Uterus (tissue), 2 donors: ENCODE results near the gene ACY1.

Experiments
- POLR2A ChIP-seq, 2 donors: fragments of 450-650 bp; IDR thresholded peaks; one replicate each; pipeline ENCODE4 v1.6.1; 2016; ENCODE audit warnings: antibody characterized with exemption in 2 of 2, mild to moderate bottlenecking in 1 of 2, moderate library complexity in 1 of 2
- TF ChIP-seq, protein P1 (sequence below), 4 experiments: fragments of 200-600 bp in 2 of 4; fragments of 450-650 bp in 2 of 4; sonication (generic) in 2 of 4; IDR thresholded peaks; one replicate each; pipeline ENCODE4 v1.5.1; 2016 to 2019; ENCODE audit warnings: antibody characterized with exemption in 4 of 4, mild to moderate bottlenecking in 2 of 4, moderate library complexity in 1 of 4

DNA sequence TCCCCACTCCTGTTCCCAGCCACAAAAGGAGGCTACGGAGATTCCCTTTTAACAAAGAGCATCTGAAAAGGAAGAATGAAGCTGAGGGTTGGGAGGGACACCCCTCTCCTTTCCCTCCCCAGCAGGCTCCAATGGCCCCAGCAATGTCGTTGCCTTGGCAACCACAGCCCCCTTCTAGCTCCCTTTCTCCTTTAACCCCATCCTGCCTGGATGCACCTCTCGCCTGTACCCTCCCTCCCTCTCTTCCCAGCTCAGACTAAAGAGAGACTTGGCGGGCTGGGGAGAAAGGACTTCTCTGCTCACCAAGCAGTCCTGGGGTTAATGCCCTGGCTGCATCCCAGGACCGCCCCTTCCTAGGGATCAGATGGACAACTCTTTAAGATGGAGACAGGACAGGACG, 19.4 kb downstream of the ACY1 start:
- TF ChIP-seq, protein P1, sequence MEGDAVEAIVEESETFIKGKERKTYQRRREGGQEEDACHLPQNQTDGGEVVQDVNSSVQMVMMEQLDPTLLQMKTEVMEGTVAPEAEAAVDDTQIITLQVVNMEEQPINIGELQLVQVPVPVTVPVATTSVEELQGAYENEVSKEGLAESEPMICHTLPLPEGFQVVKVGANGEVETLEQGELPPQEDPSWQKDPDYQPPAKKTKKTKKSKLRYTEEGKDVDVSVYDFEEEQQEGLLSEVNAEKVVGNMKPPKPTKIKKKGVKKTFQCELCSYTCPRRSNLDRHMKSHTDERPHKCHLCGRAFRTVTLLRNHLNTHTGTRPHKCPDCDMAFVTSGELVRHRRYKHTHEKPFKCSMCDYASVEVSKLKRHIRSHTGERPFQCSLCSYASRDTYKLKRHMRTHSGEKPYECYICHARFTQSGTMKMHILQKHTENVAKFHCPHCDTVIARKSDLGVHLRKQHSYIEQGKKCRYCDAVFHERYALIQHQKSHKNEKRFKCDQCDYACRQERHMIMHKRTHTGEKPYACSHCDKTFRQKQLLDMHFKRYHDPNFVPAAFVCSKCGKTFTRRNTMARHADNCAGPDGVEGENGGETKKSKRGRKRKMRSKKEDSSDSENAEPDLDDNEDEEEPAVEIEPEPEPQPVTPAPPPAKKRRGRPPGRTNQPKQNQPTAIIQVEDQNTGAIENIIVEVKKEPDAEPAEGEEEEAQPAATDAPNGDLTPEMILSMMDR (IDR thresholded peaks at IDR 0.05) = no peak
- no peak for TF ChIP-seq POLR2A (IDR thresholded peaks at IDR 0.05)
